Measurements from ENCODE around the gene STAC2. TPM values are rescaled to one million over a fixed set of nuclear protein-coding genes. Genes with fewer than 3 reads are reported as not detected.
A peak's percentile ranks its signal among the peaks of the same experiment; 100 is the strongest.

STAC2 gene
- polyA plus RNA-seq, 3 donors, result not detected

- H3K27me3 Mint-ChIP-seq (ENCODE audit: low read depth in 3 of 3), result peaks cover 13 to 17% (median 14%) of the 10 kb centered on the region in 3 donors
- H3K4me1 ChIP-seq (ENCODE audit: control insufficient read depth in 1 of 2, insufficient read depth in 2 of 2, low read length in 2 of 2), result peaks cover 5 to 16% of the 10 kb centered on the region in 2 donors
- no peak overlapping the region for H3K4me2 ChIP-seq (replicated peaks; ENCODE audit: extremely low read depth, low read length, poor library complexity, severe bottlenecking)
- no peak overlapping the region for H3K4me3 Mint-ChIP-seq
- intact Hi-C loops (cut with micrococcal nuclease), result loop anchor here in 1 of 2 donors (5.0 to 10.0 kb wide), 2 partner anchors 33 to 76 kb away; partner anchors contain the start of gene ARL5C
- no peaks in the 10 kb centered on the region for H4K20me1 ChIP-seq (ENCODE audit: insufficient read depth, low read length)
- H3K9ac ChIP-seq (ENCODE audit: insufficient read depth, low read length, poor library complexity, severe bottlenecking), result no peak overlapping the region
- H3K27me3 ChIP-seq (ENCODE audit: control insufficient read depth in 2 of 2, insufficient read depth in 2 of 2, low read length in 2 of 2), result peaks cover 0 to 9% of the 10 kb centered on the region in 2 donors
- DNase-seq, result no peak
- H3K9me3 Mint-ChIP-seq, result no peaks in the 10 kb centered on the region
- TF ChIP-seq CTCF (IDR thresholded peaks at IDR 0.05), result no peak
- H3K4me1 Mint-ChIP-seq, result peaks cover 27% of the 10 kb centered on the region
- no peaks in the 10 kb centered on the region for H3K79me2 ChIP-seq (ENCODE audit: insufficient read depth, low read length)
- no peak overlapping the region for H3K4me3 ChIP-seq (replicated peaks in 1 of 3; ENCODE audit: low read depth in 2 of 3, low read length in 3 of 3)
- 100% methylated on average over 1 of the region's 5 CpGs for WGBS (ENCODE audit: insufficient coverage)
- no peaks in the 10 kb centered on the region for H3K36me3 Mint-ChIP-seq
- H3K36me3 ChIP-seq (replicated peaks in 1 of 2; ENCODE audit: control insufficient read depth in 1 of 2, insufficient read depth in 2 of 2, low read length in 2 of 2), result no peaks in the 10 kb centered on the region
- H2AFZ ChIP-seq (ENCODE audit: insufficient read depth, low read depth, low read length, poor library complexity, severe bottlenecking), result no peak overlapping the region
- H3K27ac ChIP-seq (ENCODE audit: low read depth in 1 of 2, low read length in 2 of 2), result no peak overlapping the region
- no peaks in the 10 kb centered on the region for H3K9me3 ChIP-seq (replicated peaks in 1 of 2; ENCODE audit: control insufficient read depth in 1 of 2, insufficient read depth in 1 of 2, low read length in 2 of 2)
- H3K27ac Mint-ChIP-seq, result no peak overlapping the region
Measured at GRCh38 chr17:39240631-39241030, 14.9 kb upstream of the STAC2 start.

- peaks cover 29% of the 10 kb centered on the region for H3K4me1 Mint-ChIP-seq
- Histone ChIP-seq H3K4me2 (replicated peaks; ENCODE audit: extremely low read depth, low read length, poor library complexity, severe bottlenecking) (no peak overlapping the region), H3K9ac (ENCODE audit: insufficient read depth, low read length, poor library complexity, severe bottlenecking) (no peak overlapping the region), H3K9me3 (replicated peaks in 1 of 2; ENCODE audit: control insufficient read depth in 1 of 2, insufficient read depth in 1 of 2, low read length in 2 of 2) (no peaks in the 10 kb centered on the region), H3K79me2 (ENCODE audit: insufficient read depth, low read length) (no peaks in the 10 kb centered on the region), H3K4me3 (replicated peaks in 1 of 3; ENCODE audit: low read depth in 2 of 3, low read length in 3 of 3) (no peak overlapping the region), H3K27ac (ENCODE audit: low read depth in 1 of 2, low read length in 2 of 2) (no peak overlapping the region), H2AFZ (ENCODE audit: insufficient read depth, low read depth, low read length, poor library complexity, severe bottlenecking) (no peak overlapping the region), H3K4me1 (ENCODE audit: control insufficient read depth in 1 of 2, insufficient read depth in 2 of 2, low read length in 2 of 2) (peaks cover 5 to 16% of the 10 kb centered on the region in 2 donors), H4K20me1 (ENCODE audit: insufficient read depth, low read length) (no peaks in the 10 kb centered on the region), H3K27me3 (ENCODE audit: control insufficient read depth in 2 of 2, insufficient read depth in 2 of 2, low read length in 2 of 2) (peaks cover 0 to 9% of the 10 kb centered on the region in 2 donors), H3K36me3 (replicated peaks in 1 of 2; ENCODE audit: control insufficient read depth in 1 of 2, insufficient read depth in 2 of 2, low read length in 2 of 2) (no peaks in the 10 kb centered on the region)
- H3K4me3 Mint-ChIP-seq, result peak overlapping the region in 1 of 2 donors; percentile 32
- H3K27me3 Mint-ChIP-seq (ENCODE audit: low read depth in 3 of 3), result peaks cover 14 to 20% (median 17%) of the 10 kb centered on the region in 3 donors
- intact Hi-C loops (cut with micrococcal nuclease), result loop anchor here (5.0 to 10.0 kb wide), 4 partner anchors 32 to 245 kb away; partner anchors contain the start of gene ARL5C (in 2 of the 2)
- no peak overlapping the region for H3K27ac Mint-ChIP-seq
- peak in 2 of 3 donors; percentile 12 to 28 for DNase-seq
- WGBS (ENCODE audit: insufficient coverage), result 29% methylated on average over 13 of the region's 16 CpGs
- peak; percentile 71 for TF ChIP-seq CTCF (IDR thresholded peaks at IDR 0.05)
- H3K36me3 Mint-ChIP-seq, result no peaks in the 10 kb centered on the region
- H3K9me3 Mint-ChIP-seq, result no peaks in the 10 kb centered on the region
Measured at GRCh38 chr17:39239640-39240314, 14.0 kb upstream of the STAC2 start.

All from CD14-positive monocyte (primary cell).